Mesenchymal stem cell (in vitro differentiated cells and primary cell): ENCODE measurements around the gene TTYH1.

ENCODE experiments used
- DNase-seq: peaks from one replicate; pipeline ENCODE4 v3.0.0-alpha.2; 2013
- H2AFZ ChIP-seq: one replicate; pipeline ENCODE4 v1.6.1; 2013; ENCODE audit warnings: low read depth, mild to moderate bottlenecking, control low read depth, inconsistent platforms, low read length, moderate library complexity
- H2AK5ac ChIP-seq: 2 replicates; pipeline ENCODE4 v1.6.1; 2013; ENCODE audit warnings: low read length, moderate library complexity, mild to moderate bottlenecking, inconsistent platforms; ENCODE audit not compliant: severe bottlenecking
- H2BK120ac ChIP-seq: one replicate; pipeline ENCODE4 v1.6.1; 2013; ENCODE audit warnings: low read depth, mild to moderate bottlenecking, inconsistent platforms, low read length, moderate library complexity
- H2BK12ac ChIP-seq, 2 experiments: one replicate each; pipeline ENCODE4 v1.6.1; 2013; ENCODE audit warnings: inconsistent platforms in 2 of 2, low read length in 2 of 2, mild to moderate bottlenecking in 2 of 2, moderate library complexity in 2 of 2, control low read depth in 1 of 2
- H2BK15ac ChIP-seq: one replicate; pipeline ENCODE4 v1.6.1; 2013; ENCODE audit warnings: mild to moderate bottlenecking, low read depth, inconsistent platforms; ENCODE audit not compliant: poor library complexity, severe bottlenecking
- H2BK5ac ChIP-seq: 2 replicates; pipeline ENCODE4 v1.6.1; 2013; ENCODE audit warnings: low read depth, mild to moderate bottlenecking, low read length, control low read depth, inconsistent platforms; ENCODE audit not compliant: poor library complexity, severe bottlenecking
- H3K14ac ChIP-seq, 2 experiments: one replicate each; pipeline ENCODE4 v1.6.1; 2013; ENCODE audit warnings: inconsistent platforms in 2 of 2, low read length in 2 of 2, control low read depth in 1 of 2, mild to moderate bottlenecking in 1 of 2, moderate library complexity in 1 of 2
- H3K18ac ChIP-seq, 2 experiments: one replicate each; pipeline ENCODE4 v1.6.1; 2013; ENCODE audit warnings: inconsistent platforms in 2 of 2, low read length in 2 of 2, control low read depth in 1 of 2, low read depth in 1 of 2, mild to moderate bottlenecking in 1 of 2
- H3K23ac ChIP-seq, 2 experiments: one replicate each; pipeline ENCODE4 v1.6.1; 2013; ENCODE audit warnings: inconsistent platforms in 2 of 2, low read length in 2 of 2, mild to moderate bottlenecking in 2 of 2, moderate library complexity in 2 of 2, control low read depth in 1 of 2
- H3K27ac ChIP-seq: 2 replicates; pipeline ENCODE4 v1.5.1; 2013; ENCODE audit warnings: mild to moderate bottlenecking, moderate library complexity, low read length, control low read depth, inconsistent platforms; ENCODE audit not compliant: poor library complexity, severe bottlenecking
- H3K27me3 ChIP-seq, 2 experiments: 2 replicates each; pipeline versions ENCODE4 v1.6.1 to v1.7.0; 2013; ENCODE audit warnings: low read length in 2 of 2, mild to moderate bottlenecking in 2 of 2, moderate library complexity in 2 of 2, control low read depth in 1 of 2, inconsistent platforms in 1 of 2; ENCODE audit not compliant: control insufficient read depth in 1 of 2, insufficient read depth in 1 of 2
- H3K36me3 ChIP-seq, 2 experiments: 2 replicates each; pipeline versions ENCODE4 v1.6.1 to v1.7.0; 2013; ENCODE audit warnings: low read length in 2 of 2, control low read depth in 1 of 2, inconsistent platforms in 1 of 2, low read depth in 1 of 2, mild to moderate bottlenecking in 1 of 2; ENCODE audit not compliant: insufficient read depth in 2 of 2, control insufficient read depth in 1 of 2
- H3K4ac ChIP-seq, 2 experiments: one replicate each; pipeline ENCODE4 v1.6.1; 2013; ENCODE audit warnings: inconsistent platforms in 2 of 2, low read length in 2 of 2, mild to moderate bottlenecking in 2 of 2, moderate library complexity in 2 of 2, control low read depth in 1 of 2, low read depth in 1 of 2
- H3K4me1 ChIP-seq: 2 replicates; pipeline ENCODE4 v1.6.1; 2013; ENCODE audit warnings: low read depth, low read length, control low read depth; ENCODE audit not compliant: control insufficient read depth, insufficient read depth
- H3K4me2 ChIP-seq: 2 replicates; pipeline ENCODE4 v1.6.1; 2013; ENCODE audit warnings: low read length, mild to moderate bottlenecking, inconsistent platforms; ENCODE audit not compliant: poor library complexity, severe bottlenecking
- H3K4me3 ChIP-seq, 2 experiments: 2 replicates each; pipeline versions ENCODE4 v1.5.1 to v1.7.0; 2013; ENCODE audit warnings: low read length in 2 of 2, mild to moderate bottlenecking in 2 of 2, control low read depth in 1 of 2, low read depth in 1 of 2; ENCODE audit not compliant: insufficient read depth in 1 of 2
- H3K79me1 ChIP-seq: replicated peaks from 2 replicates; pipeline ENCODE4 v1.6.1; 2013; ENCODE audit warnings: mild to moderate bottlenecking, control low read depth, low read length, inconsistent platforms; ENCODE audit not compliant: poor library complexity, severe bottlenecking
- H3K9ac ChIP-seq: 2 replicates; pipeline ENCODE4 v1.7.0; 2013; ENCODE audit warnings: mild to moderate bottlenecking, low read length, moderate library complexity
- H3K9me3 ChIP-seq: 2 replicates; pipeline ENCODE4 v1.7.0; 2013; ENCODE audit warnings: mild to moderate bottlenecking, low read length; ENCODE audit not compliant: control insufficient read depth
- H4K8ac ChIP-seq: one replicate; pipeline ENCODE4 v1.6.1; 2013; ENCODE audit warnings: inconsistent platforms, mild to moderate bottlenecking, low read length, moderate library complexity
- H4K91ac ChIP-seq: one replicate; pipeline ENCODE4 v1.6.1; 2013; ENCODE audit warnings: mild to moderate bottlenecking, low read length, inconsistent platforms
- WGBS: methylation state at CpG from one replicate; pipeline ENCODE4 v1.1.7; 2013; ENCODE audit warnings: mixed read lengths; 5-methylcytosine and 5-hydroxymethylcytosine counted together

The TTYH1 gene

GRCh38 chr19:54393381-54393780 is 21.9 kb upstream of the TTYH1 start:
- WGBS: 87% methylated on average over 16 of the region's 16 CpGs
- H2BK15ac ChIP-seq: no peak overlapping the region
- no peak overlapping the region for H2AK5ac ChIP-seq
- no peak overlapping the region for H3K4me2 ChIP-seq
- no peak overlapping the region for H3K23ac ChIP-seq
- H3K4ac ChIP-seq: no peak overlapping the region
- H3K4me3 ChIP-seq: no peak overlapping the region
- no peak overlapping the region for H2BK120ac ChIP-seq
- H3K27me3 ChIP-seq: peaks cover 7 to 28% of the 10 kb centered on the region in 2 experiments
- H2BK5ac ChIP-seq: no peak overlapping the region
- H4K91ac ChIP-seq: no peak overlapping the region
- H3K36me3 ChIP-seq: no peaks in the 10 kb centered on the region
- H3K4me1 ChIP-seq: no peaks in the 10 kb centered on the region
- no peak overlapping the region for H4K8ac ChIP-seq
- H3K9ac ChIP-seq: no peak overlapping the region
- no peak overlapping the region for H2BK12ac ChIP-seq
- H3K27ac ChIP-seq: no peak overlapping the region
- H3K18ac ChIP-seq: no peak overlapping the region
- no peak overlapping the region for H3K14ac ChIP-seq
- DNase-seq: no peak
- H2AFZ ChIP-seq: no peak overlapping the region
- no peaks in the 10 kb centered on the region for H3K9me3 ChIP-seq
- H3K79me1 ChIP-seq: no peaks in the 10 kb centered on the region

DNA sequence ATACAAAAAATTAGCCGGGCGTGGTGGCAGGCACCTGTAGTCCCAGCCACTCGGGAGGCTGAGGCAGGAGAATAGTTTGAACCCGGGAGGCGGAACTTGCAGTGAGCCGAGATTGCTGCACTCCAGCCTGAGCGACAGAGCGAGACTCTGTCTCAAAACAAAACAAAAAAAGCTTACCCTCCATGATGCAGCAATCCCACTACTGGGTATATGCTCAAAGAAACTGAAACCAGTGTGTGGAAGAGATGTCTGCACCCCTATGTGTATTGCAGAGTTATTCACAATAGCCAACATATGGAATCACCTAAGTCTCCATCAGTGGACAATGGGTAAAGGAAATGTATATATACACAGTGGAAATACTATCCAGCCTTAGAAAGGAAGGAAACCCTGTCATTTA is 19.6 kb upstream of the TTYH1 start:
- Histone ChIP-seq H2AFZ (no peak overlapping the region), H3K4me3 (no peak overlapping the region), H3K4me1 (no peaks in the 10 kb centered on the region), H3K23ac (no peak overlapping the region), H3K27ac (no peak overlapping the region), H2BK12ac (no peak overlapping the region), H3K79me1 (no peaks in the 10 kb centered on the region), H2BK120ac (no peak overlapping the region), H3K18ac (no peak overlapping the region), H3K14ac (no peak overlapping the region), H3K4ac (no peak overlapping the region), H3K9me3 (no peaks in the 10 kb centered on the region), H4K91ac (no peak overlapping the region), H2BK15ac (no peak overlapping the region), H2AK5ac (no peak overlapping the region), H3K27me3 (peaks cover 0 to 7% of the 10 kb centered on the region in 2 experiments), H4K8ac (no peak overlapping the region), H3K9ac (no peak overlapping the region), H3K4me2 (no peak overlapping the region), H2BK5ac (no peak overlapping the region), H3K36me3 (no peaks in the 10 kb centered on the region)
- WGBS: 83% methylated on average over 8 of the region's 8 CpGs
- no peak for DNase-seq

- WGBS: 0% methylated on average over 1 of the region's 2 CpGs
- DNase-seq: no peak
These were observed 16.1 kb upstream of the TTYH1 start for GRCh38 chr19:54399189-54399588.

GRCh38 chr19:54400913-54401312 is 14.4 kb upstream of the TTYH1 start:
- H4K8ac ChIP-seq: no peak overlapping the region
- H2BK5ac ChIP-seq: no peak overlapping the region
- no peak overlapping the region for H3K4ac ChIP-seq
- no peak overlapping the region for H3K9ac ChIP-seq
- no peak overlapping the region for H2AFZ ChIP-seq
- H3K14ac ChIP-seq: no peak overlapping the region
- DNase-seq: no peak
- no peak overlapping the region for H3K4me2 ChIP-seq
- no peak overlapping the region for H4K91ac ChIP-seq
- 85% methylated on average over 3 of the region's 6 CpGs for WGBS
- H3K36me3 ChIP-seq: peaks cover 0 to 2% of the 10 kb centered on the region in 2 experiments
- no peak overlapping the region for H3K18ac ChIP-seq
- H2BK120ac ChIP-seq: no peak overlapping the region
- no peaks in the 10 kb centered on the region for H3K4me1 ChIP-seq
- no peak overlapping the region for H3K4me3 ChIP-seq
- H3K23ac ChIP-seq: no peak overlapping the region
- no peak overlapping the region for H2BK12ac ChIP-seq
- H3K27ac ChIP-seq: no peak overlapping the region
- H3K9me3 ChIP-seq: no peaks in the 10 kb centered on the region
- no peaks in the 10 kb centered on the region for H3K79me1 ChIP-seq
- no peak overlapping the region for H2BK15ac ChIP-seq
- no peaks in the 10 kb centered on the region for H3K27me3 ChIP-seq
- no peak overlapping the region for H2AK5ac ChIP-seq

More at GRCh38 chr19:54399189-54399588, 16.1 kb upstream of the TTYH1 start:
- no peaks in the 10 kb centered on the region for H3K9me3 ChIP-seq
- no peak overlapping the region for H3K27ac ChIP-seq
- H3K14ac ChIP-seq: no peak overlapping the region
- no peak overlapping the region for H2AK5ac ChIP-seq
- H4K8ac ChIP-seq: no peak overlapping the region
- H3K9ac ChIP-seq: no peak overlapping the region
- no peak overlapping the region for H2BK120ac ChIP-seq
- H3K23ac ChIP-seq: no peak overlapping the region
- H3K79me1 ChIP-seq: no peaks in the 10 kb centered on the region
- no peaks in the 10 kb centered on the region for H3K4me1 ChIP-seq
- H2BK12ac ChIP-seq: no peak overlapping the region
- no peaks in the 10 kb centered on the region for H3K27me3 ChIP-seq
- H3K4ac ChIP-seq: no peak overlapping the region
- H2BK15ac ChIP-seq: no peak overlapping the region
- H3K4me3 ChIP-seq: no peak overlapping the region
- H2BK5ac ChIP-seq: no peak overlapping the region
- peaks cover 0 to 2% of the 10 kb centered on the region in 2 experiments for H3K36me3 ChIP-seq
- H4K91ac ChIP-seq: no peak overlapping the region
- no peak overlapping the region for H2AFZ ChIP-seq
- H3K18ac ChIP-seq: no peak overlapping the region
- H3K4me2 ChIP-seq: no peak overlapping the region
